Keratinocyte (primary cell): Measurements from ENCODE around the gene SLC16A2. TPM values are rescaled to one million over a fixed set of nuclear protein-coding genes. Genes with fewer than 3 reads are reported as not detected.
"Not testable (repeated sequence)": the region's sequence is repeated elsewhere in the genome, so short reads cannot be mapped to it uniquely, and the experiment has no call there.

Experiments used
- DNase-seq: peaks from one replicate; pipeline ENCODE4 v3.0.0-alpha.2; 2011; ENCODE audit warnings: low read depth, missing footprints, low spot score
- FAIRE-seq: peaks from 2 replicates; lab custom pipeline; 2011; peaks lifted over from hg19 to GRCh38; lab: Jason Lieb, UNC
- H2AFZ ChIP-seq: 2 replicates; pipeline ENCODE4 v1.6.0; 2012; ENCODE audit warnings: low read length, control low read depth, inconsistent platforms; ENCODE audit not compliant: control insufficient read depth
- H3K27ac ChIP-seq: 2 replicates; pipeline ENCODE4 v1.5.1; 2011; ENCODE audit warnings: low read length; ENCODE audit not compliant: control insufficient read depth, insufficient read depth
- H3K27me3 ChIP-seq: 3 replicates; pipeline ENCODE4 v1.6.0; 2011; ENCODE audit warnings: low read length; ENCODE audit not compliant: control insufficient read depth, insufficient read depth; ENCODE audit errors: extremely low read depth
- H3K36me3 ChIP-seq, 2 experiments: 2 replicates in 1 of 2; 3 replicates in 1 of 2; pipeline ENCODE4 v1.5.1; 2011; ENCODE audit warnings: low read length in 2 of 2, mild to moderate bottlenecking in 1 of 2; ENCODE audit not compliant: control insufficient read depth in 2 of 2, insufficient read depth in 2 of 2; ENCODE audit errors: extremely low read depth in 1 of 2
- H3K4me1 ChIP-seq: 3 replicates; pipeline ENCODE4 v1.5.1; 2011; ENCODE audit warnings: low read length; ENCODE audit not compliant: control insufficient read depth, insufficient read depth; ENCODE audit errors: extremely low read depth
- H3K4me2 ChIP-seq: 3 replicates; pipeline ENCODE4 v1.6.0; 2011; ENCODE audit warnings: low read depth, low read length; ENCODE audit not compliant: control insufficient read depth, insufficient read depth; ENCODE audit errors: extremely low read depth
- H3K4me3 ChIP-seq, 3 experiments: fragments of 200-600 bp in 1 of 3; sonication (generic) in 1 of 3; 2 replicates in 2 of 3; 3 replicates in 1 of 3; pipeline ENCODE4 v1.5.1; 2011 to 2016; ENCODE audit warnings: low read length in 3 of 3, mild to moderate bottlenecking in 3 of 3, control low read depth in 2 of 3, inconsistent platforms in 1 of 3, low read depth in 1 of 3, mixed read lengths in 1 of 3, mixed run types in 1 of 3, moderate library complexity in 1 of 3; ENCODE audit not compliant: control insufficient read depth in 2 of 3, insufficient read depth in 2 of 3; ENCODE audit errors: extremely low read depth in 1 of 3
- H3K79me2 ChIP-seq: 2 replicates; pipeline ENCODE4 v1.6.0; 2012; ENCODE audit warnings: low read length; ENCODE audit not compliant: control insufficient read depth, insufficient read depth
- H3K9ac ChIP-seq: 3 replicates; pipeline ENCODE4 v1.6.0; 2011; ENCODE audit warnings: low read length; ENCODE audit not compliant: control insufficient read depth, insufficient read depth; ENCODE audit errors: extremely low read depth
- H3K9me1 ChIP-seq: 3 replicates; pipeline ENCODE4 v1.6.0; 2011; ENCODE audit warnings: low read length; ENCODE audit not compliant: control insufficient read depth, insufficient read depth; ENCODE audit errors: extremely low read depth
- H3K9me3 ChIP-seq: 2 replicates; pipeline ENCODE4 v1.5.1; 2012; ENCODE audit warnings: low read depth, low read length; ENCODE audit not compliant: control insufficient read depth
- H4K20me1 ChIP-seq: 3 replicates; pipeline ENCODE4 v1.6.0; 2011; ENCODE audit warnings: low read length; ENCODE audit not compliant: control insufficient read depth, insufficient read depth; ENCODE audit errors: extremely low read depth
- EZH2 ChIP-seq: IDR thresholded peaks from one replicate; pipeline ENCODE4 v1.6.1; 2012; ENCODE audit warnings: inconsistent platforms, mild to moderate bottlenecking, low read length, moderate library complexity
- dilution Hi-C: fragments of 300-500 bp; cut with MboI; formaldehyde crosslinking; loops from one replicate; pipeline ENCODE4 v1.7.0; 2020; ENCODE audit warnings: low sequenced_read_pairs; ENCODE audit not compliant: extremely low pct_ligation_motif_present
- polyA plus RNA-seq, 5 experiments: library from polyadenylated mRNA; depleted of rRNA in 3 of 5; stranded (reverse) in 3 of 5; stranded (forward) in 1 of 5; unstranded in 1 of 5; fragments of >200 nt; gene quantifications; 1 replicate in 1 of 5; 2 replicates in 3 of 5; 3 replicates in 1 of 5; pipeline versions ENCODE4 v1.2.1 to v1.2.3, GENCODE V29; 2011 to 2012; ENCODE audit warnings: missing spikeins in 2 of 5, low read depth in 1 of 5, low replicate concordance in 1 of 5
- TF ChIP-seq, protein P1 (sequence below), 3 experiments: IDR thresholded peaks in 1 of 3; conservative IDR thresholded peaks in 1 of 3; optimal IDR thresholded peaks in 1 of 3; 2 replicates in 2 of 3; 3 replicates in 1 of 3; pipeline versions ENCODE3 to v1.5.1; 2011; ENCODE audit warnings: low read length in 3 of 3, mild to moderate bottlenecking in 3 of 3, moderate library complexity in 2 of 3, control low read depth in 1 of 3, inconsistent platforms in 1 of 3; ENCODE audit not compliant: insufficient read depth in 2 of 3; ENCODE audit errors: extremely low read depth in 1 of 3

SLC16A2 gene
- polyA plus RNA-seq, 1 donor (not counting 4 experiments of a cell fraction or from before 2014, with no cell fraction given): 38.4 TPM

DNA sequence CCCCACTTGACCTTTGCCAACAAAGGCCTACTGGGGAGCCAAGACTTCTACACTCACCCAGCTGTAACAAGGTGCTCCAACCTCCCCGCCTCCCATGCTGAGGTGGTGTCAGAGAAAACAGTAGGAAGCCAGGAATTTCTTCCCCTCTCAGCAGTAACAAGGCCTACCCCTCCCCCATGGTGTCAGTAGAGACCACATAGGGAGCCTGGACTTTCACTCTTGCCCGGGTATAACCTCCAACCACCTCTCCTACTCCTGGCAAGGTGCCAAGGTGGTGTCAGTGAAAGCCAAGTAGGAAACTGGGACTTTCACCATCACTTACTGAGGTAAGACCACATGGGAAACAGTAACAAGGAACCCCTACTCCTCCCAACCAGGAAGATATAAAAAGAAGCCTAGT is 93.1 kb downstream of the SLC16A2 start:
- Histone ChIP-seq H3K27me3 (no peaks in the 10 kb centered on the region), H3K9me3 (no peaks in the 10 kb centered on the region), H3K4me1 (no peaks in the 10 kb centered on the region), H3K79me2 (no peaks in the 10 kb centered on the region), H3K27ac (no peak overlapping the region), H4K20me1 (no peaks in the 10 kb centered on the region), H3K4me2 (no peak overlapping the region), H3K9ac (no peak overlapping the region), H3K4me3 (no peak overlapping the region), H2AFZ (no peak overlapping the region), H3K9me1 (no peaks in the 10 kb centered on the region), H3K36me3 (no peaks in the 10 kb centered on the region)
- DNase-seq (no peak), FAIRE-seq (no peak)
- TF ChIP-seq, protein P1, sequence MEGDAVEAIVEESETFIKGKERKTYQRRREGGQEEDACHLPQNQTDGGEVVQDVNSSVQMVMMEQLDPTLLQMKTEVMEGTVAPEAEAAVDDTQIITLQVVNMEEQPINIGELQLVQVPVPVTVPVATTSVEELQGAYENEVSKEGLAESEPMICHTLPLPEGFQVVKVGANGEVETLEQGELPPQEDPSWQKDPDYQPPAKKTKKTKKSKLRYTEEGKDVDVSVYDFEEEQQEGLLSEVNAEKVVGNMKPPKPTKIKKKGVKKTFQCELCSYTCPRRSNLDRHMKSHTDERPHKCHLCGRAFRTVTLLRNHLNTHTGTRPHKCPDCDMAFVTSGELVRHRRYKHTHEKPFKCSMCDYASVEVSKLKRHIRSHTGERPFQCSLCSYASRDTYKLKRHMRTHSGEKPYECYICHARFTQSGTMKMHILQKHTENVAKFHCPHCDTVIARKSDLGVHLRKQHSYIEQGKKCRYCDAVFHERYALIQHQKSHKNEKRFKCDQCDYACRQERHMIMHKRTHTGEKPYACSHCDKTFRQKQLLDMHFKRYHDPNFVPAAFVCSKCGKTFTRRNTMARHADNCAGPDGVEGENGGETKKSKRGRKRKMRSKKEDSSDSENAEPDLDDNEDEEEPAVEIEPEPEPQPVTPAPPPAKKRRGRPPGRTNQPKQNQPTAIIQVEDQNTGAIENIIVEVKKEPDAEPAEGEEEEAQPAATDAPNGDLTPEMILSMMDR (optimal IDR thresholded peaks at IDR 0.05 in 1 of 3, IDR thresholded peaks at IDR 0.05 in 1 of 3, conservative IDR thresholded peaks at IDR 0.05 in 1 of 3; ENCODE audit: extremely low read depth in 1 of 3, insufficient read depth in 2 of 3, low read length in 3 of 3): no peak
- no peak for TF ChIP-seq EZH2
- dilution Hi-C loops: no loop called here

DNA sequence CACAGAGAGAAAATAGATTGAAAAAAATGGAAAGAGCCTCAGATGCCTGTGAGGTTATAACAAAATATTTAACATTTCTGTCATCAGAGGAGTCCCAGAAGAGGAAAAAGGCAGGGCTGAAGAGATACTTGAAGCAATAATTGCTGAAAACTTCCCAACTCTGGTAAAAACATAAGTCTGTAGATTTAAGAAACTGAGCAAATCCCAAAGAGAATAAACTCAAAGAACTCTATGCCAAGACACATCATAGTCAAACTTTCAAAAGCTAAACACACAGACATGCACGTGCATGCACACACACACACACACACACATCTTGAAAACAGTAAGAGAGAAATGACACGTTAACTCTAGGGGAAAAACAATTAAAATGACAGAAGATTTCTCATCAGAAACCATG is 94.1 kb downstream of the SLC16A2 start:
- no peak overlapping the region for H3K4me3 ChIP-seq
- DNase-seq (no peak), FAIRE-seq (no peak)
- no peak overlapping the region for H3K27ac ChIP-seq
- no peak overlapping the region for H3K4me2 ChIP-seq
- no peak for TF ChIP-seq EZH2
- TF ChIP-seq, protein P1 (optimal IDR thresholded peaks at IDR 0.05 in 1 of 3, IDR thresholded peaks at IDR 0.05 in 1 of 3, conservative IDR thresholded peaks at IDR 0.05 in 1 of 3; ENCODE audit: extremely low read depth in 1 of 3, insufficient read depth in 2 of 3, low read length in 3 of 3): no peak
- dilution Hi-C loops: no loop called here
- no peaks in the 10 kb centered on the region for H3K27me3 ChIP-seq
- H2AFZ ChIP-seq: no peak overlapping the region
- no peaks in the 10 kb centered on the region for H3K4me1 ChIP-seq
- H3K9ac ChIP-seq: no peak overlapping the region
- H3K9me3 ChIP-seq: no peaks in the 10 kb centered on the region
- no peaks in the 10 kb centered on the region for H3K9me1 ChIP-seq
- no peaks in the 10 kb centered on the region for H4K20me1 ChIP-seq
- H3K36me3 ChIP-seq: no peaks in the 10 kb centered on the region
- no peaks in the 10 kb centered on the region for H3K79me2 ChIP-seq

GRCh38 chrX:74516013-74516412 is 94.7 kb downstream of the SLC16A2 start:
- DNase-seq, dilution Hi-C loops, H3K9me1 ChIP-seq: not testable (repeated sequence)

More at GRCh38 chrX:74516013-74516412, 94.7 kb downstream of the SLC16A2 start:
- not testable (repeated sequence) for H3K9me3 ChIP-seq, H3K27me3 ChIP-seq, H3K79me2 ChIP-seq, H3K9ac ChIP-seq, FAIRE-seq, H3K4me1 ChIP-seq, H2AFZ ChIP-seq, H3K36me3 ChIP-seq, H4K20me1 ChIP-seq, H3K4me2 ChIP-seq, H3K4me3 ChIP-seq, H3K27ac ChIP-seq
